Endothelial cell of umbilical vein (primary cell): Measurements from ENCODE around the gene RAB37. TPM values are rescaled to one million over a fixed set of nuclear protein-coding genes. Genes with fewer than 3 reads are reported as not detected.

ENCODE experiments used
- BruUV-seq: library from RNA; stranded (reverse); fragments of 400-500 nt; replicated peaks from 2 replicates; lab custom pipeline; 2021; lab: Mats Ljungman, UMichigan
- CTCF ChIA-PET: fragments of 300-600, 350-600 bp; sonication (Branson Sonifier 250); formaldehyde crosslinking; loops from one replicate; lab custom pipeline; 2021; ENCODE audit warnings: antibody characterized with exemption, inconsistent platforms; lab: Charles Lee
- POLR2A ChIA-PET: fragments of 300-600, 350-600 bp; sonication (Branson Sonifier 250); formaldehyde crosslinking; loops from one replicate; lab custom pipeline; 2021; ENCODE audit warnings: antibody characterized with exemption, inconsistent platforms; lab: Charles Lee
- DNase-seq: peaks from one replicate; pipeline ENCODE4 v3.0.0-alpha.2; 2011; ENCODE audit warnings: low read depth, low spot score
- FAIRE-seq: peaks from 2 replicates; lab custom pipeline; 2011; peaks lifted over from hg19 to GRCh38; lab: Jason Lieb, UNC
- H2AFZ ChIP-seq: 2 replicates; pipeline ENCODE4 v1.6.0; 2012; ENCODE audit warnings: low read depth, low read length, control low read depth, inconsistent platforms
- H3K27ac ChIP-seq: 2 replicates; pipeline ENCODE4 v1.5.1; 2011; ENCODE audit warnings: low read depth, mild to moderate bottlenecking, control low read depth, low read length, moderate library complexity; ENCODE audit not compliant: insufficient read depth
- H3K27me3 ChIP-seq, 2 experiments: 2 replicates each; pipeline versions ENCODE4 v1.6.0 to v1.6.1; 2011; ENCODE audit warnings: low read length in 2 of 2, mixed read lengths in 1 of 2; ENCODE audit not compliant: control insufficient read depth in 2 of 2, insufficient read depth in 2 of 2
- H3K36me3 ChIP-seq, 2 experiments: 2 replicates in 1 of 2; 3 replicates in 1 of 2; pipeline ENCODE4 v1.5.1; 2011; ENCODE audit warnings: low read length in 2 of 2, mild to moderate bottlenecking in 1 of 2, moderate library complexity in 1 of 2; ENCODE audit not compliant: control insufficient read depth in 2 of 2, insufficient read depth in 2 of 2; ENCODE audit errors: extremely low read depth in 1 of 2
- H3K4me1 ChIP-seq: 3 replicates; pipeline ENCODE4 v1.5.1; 2011; ENCODE audit warnings: mild to moderate bottlenecking, low read length; ENCODE audit not compliant: control insufficient read depth, insufficient read depth; ENCODE audit errors: extremely low read depth
- H3K4me2 ChIP-seq: 2 replicates; pipeline ENCODE4 v1.6.1; 2011; ENCODE audit warnings: low read length, control low read depth, mixed read lengths; ENCODE audit not compliant: insufficient read depth
- H3K4me3 ChIP-seq, 3 experiments: fragments of 200-600 bp in 1 of 3; sonication (generic), shearing (Covaris generic) in 1 of 3; replicated peaks in 1 of 3; 2 replicates each; pipeline ENCODE4 v1.5.1; 2011 to 2016; ENCODE audit warnings: control low read depth in 3 of 3, low read length in 3 of 3, mild to moderate bottlenecking in 2 of 3, inconsistent platforms in 1 of 3, low read depth in 1 of 3, moderate library complexity in 1 of 3; ENCODE audit not compliant: insufficient read depth in 1 of 3
- H3K79me2 ChIP-seq: 2 replicates; pipeline ENCODE4 v1.6.0; 2012; ENCODE audit warnings: low read length, inconsistent platforms; ENCODE audit not compliant: control insufficient read depth, insufficient read depth
- H3K9ac ChIP-seq: replicated peaks from 2 replicates; pipeline ENCODE3; 2011; ENCODE audit warnings: low read length, control low read depth; ENCODE audit not compliant: insufficient read depth; ENCODE audit errors: extremely low read depth
- H3K9me1 ChIP-seq: replicated peaks from 3 replicates; pipeline ENCODE4 v1.6.0; 2011; ENCODE audit warnings: mild to moderate bottlenecking, low read length; ENCODE audit not compliant: control insufficient read depth, insufficient read depth; ENCODE audit errors: extremely low read depth
- H3K9me3 ChIP-seq: replicated peaks from 2 replicates; pipeline ENCODE4 v1.5.1; 2012; ENCODE audit warnings: low read length, inconsistent platforms; ENCODE audit not compliant: control insufficient read depth, insufficient read depth
- H4K20me1 ChIP-seq: replicated peaks from 2 replicates; pipeline ENCODE3; 2011; ENCODE audit warnings: mild to moderate bottlenecking, low read length; ENCODE audit not compliant: control insufficient read depth, insufficient read depth; ENCODE audit errors: extremely low read depth
- EZH2 ChIP-seq: IDR thresholded peaks from 2 replicates; pipeline ENCODE4 v1.6.1; 2012; ENCODE audit warnings: borderline replicate concordance, low read depth, mild to moderate bottlenecking, moderate library complexity, low read length, inconsistent platforms; ENCODE audit not compliant: severe bottlenecking
- FOS ChIP-seq: IDR thresholded peaks from 2 replicates; pipeline ENCODE4 v1.6.1; 2011; ENCODE audit warnings: mild to moderate bottlenecking, low read length, moderate library complexity, borderline replicate concordance; ENCODE audit not compliant: insufficient read depth
- GATA2 ChIP-seq: IDR thresholded peaks from 2 replicates; pipeline ENCODE4 v1.7.0; 2011; ENCODE audit warnings: low read depth, mild to moderate bottlenecking, moderate library complexity, mixed read lengths, low read length; ENCODE audit not compliant: insufficient read length, insufficient read depth
- JUN ChIP-seq: IDR thresholded peaks from 2 replicates; pipeline ENCODE4 v1.6.1; 2011; ENCODE audit warnings: borderline replicate concordance, low read depth; ENCODE audit not compliant: insufficient read length, insufficient read depth
- MYC ChIP-seq: IDR thresholded peaks from one replicate; pipeline ENCODE4 v1.6.1; 2011; ENCODE audit warnings: mild to moderate bottlenecking, low read depth, low read length
- POLR2A ChIP-seq: IDR thresholded peaks from 2 replicates; pipeline ENCODE4 v1.6.1; 2012; ENCODE audit warnings: low read depth, mild to moderate bottlenecking, control low read depth, low read length
- POLR2AphosphoS5 ChIP-seq: IDR thresholded peaks from 2 replicates; pipeline ENCODE4 v1.6.1; 2012; ENCODE audit warnings: low read depth, mild to moderate bottlenecking, control low read depth, low read length, moderate library complexity; ENCODE audit not compliant: insufficient read depth
- dilution Hi-C: fragments of 300-500 bp; cut with MboI; formaldehyde crosslinking; loops from one replicate; pipeline ENCODE4 v1.15.0; 2019; ENCODE audit warnings: low sequenced_read_pairs; ENCODE audit not compliant: extremely low pct_ligation_motif_present
- intact Hi-C: fragments of 100-400 bp; cut with micrococcal nuclease; formaldehyde crosslinking; loops from one replicate; pipeline ENCODE4 v1.10.0; 2022
- polyA plus RNA-seq, 4 experiments: library from polyadenylated mRNA; depleted of rRNA in 3 of 4; stranded (reverse) in 3 of 4; unstranded in 1 of 4; fragments of >200 nt; gene quantifications; 2 replicates each; pipeline versions ENCODE4 v1.2.1 to v1.2.3, GENCODE V29; 2011 to 2012; ENCODE audit warnings: missing spikeins in 1 of 4
- total RNA-seq: library from RNA; stranded (reverse); gene quantifications from 2 replicates; pipeline ENCODE4 v1.2.3, GENCODE V29; 2021
- TF ChIP-seq, protein P1 (sequence below), 2 donors: IDR thresholded peaks; 1 replicate in 1 of 2; 2 replicates in 1 of 2; pipeline ENCODE4 v1.5.1; 2011; ENCODE audit warnings: low read length in 2 of 2, mild to moderate bottlenecking in 2 of 2, moderate library complexity in 2 of 2, control low read depth in 1 of 2, inconsistent platforms in 1 of 2, low read depth in 1 of 2; ENCODE audit not compliant: insufficient read depth in 1 of 2; ENCODE audit errors: extremely low read depth in 1 of 2
- TF ChIP-seq, protein P2 (sequence below): IDR thresholded peaks from 2 replicates; pipeline ENCODE4 v1.6.1; 2011; ENCODE audit not compliant: insufficient read depth, insufficient read length

RAB37 gene
- total and polyA plus RNA-seq, 2 donors (not counting 3 experiments of a cell fraction or from before 2014, with no cell fraction given) = 0.11 TPM; not detected in 1

DNA sequence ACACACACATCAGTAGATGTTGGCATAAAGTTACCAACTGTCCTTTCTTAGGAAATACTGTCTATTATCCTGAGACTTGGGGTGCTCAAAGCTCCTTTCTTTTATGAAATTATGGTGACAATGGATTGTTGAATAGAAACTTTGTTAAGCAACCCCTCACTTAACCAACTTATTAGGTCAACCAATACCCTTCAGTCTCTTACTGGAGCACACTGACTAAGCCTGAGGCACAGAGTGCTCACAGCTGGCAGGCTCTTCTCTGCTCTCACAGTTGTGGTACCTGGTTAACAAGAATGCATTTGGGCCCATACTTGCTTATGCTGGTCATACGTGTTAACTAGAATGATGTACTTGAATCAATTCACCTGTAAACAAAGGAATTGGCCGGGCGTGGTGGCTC is 49.2 kb upstream of the RAB37 start:
- H3K4me1 ChIP-seq = no peaks in the 10 kb centered on the region
- no peaks in the 10 kb centered on the region for H3K79me2 ChIP-seq
- H3K9me3 ChIP-seq = no peaks in the 10 kb centered on the region
- no peaks in the 10 kb centered on the region for H3K36me3 ChIP-seq
- H2AFZ ChIP-seq = no peak overlapping the region
- H3K4me2 ChIP-seq = no peak overlapping the region
- no peaks in the 10 kb centered on the region for H3K27me3 ChIP-seq
- no peak for FAIRE-seq
- dilution Hi-C loops (no loop called here), intact Hi-C loops (no loop called here)
- no peak for DNase-seq
- ChIA-PET POLR2A (no interaction called here), CTCF (no interaction called here)
- TF ChIP-seq EZH2 (no peak), POLR2AphosphoS5 (no peak), MYC (no peak)
- TF ChIP-seq, protein P1, sequence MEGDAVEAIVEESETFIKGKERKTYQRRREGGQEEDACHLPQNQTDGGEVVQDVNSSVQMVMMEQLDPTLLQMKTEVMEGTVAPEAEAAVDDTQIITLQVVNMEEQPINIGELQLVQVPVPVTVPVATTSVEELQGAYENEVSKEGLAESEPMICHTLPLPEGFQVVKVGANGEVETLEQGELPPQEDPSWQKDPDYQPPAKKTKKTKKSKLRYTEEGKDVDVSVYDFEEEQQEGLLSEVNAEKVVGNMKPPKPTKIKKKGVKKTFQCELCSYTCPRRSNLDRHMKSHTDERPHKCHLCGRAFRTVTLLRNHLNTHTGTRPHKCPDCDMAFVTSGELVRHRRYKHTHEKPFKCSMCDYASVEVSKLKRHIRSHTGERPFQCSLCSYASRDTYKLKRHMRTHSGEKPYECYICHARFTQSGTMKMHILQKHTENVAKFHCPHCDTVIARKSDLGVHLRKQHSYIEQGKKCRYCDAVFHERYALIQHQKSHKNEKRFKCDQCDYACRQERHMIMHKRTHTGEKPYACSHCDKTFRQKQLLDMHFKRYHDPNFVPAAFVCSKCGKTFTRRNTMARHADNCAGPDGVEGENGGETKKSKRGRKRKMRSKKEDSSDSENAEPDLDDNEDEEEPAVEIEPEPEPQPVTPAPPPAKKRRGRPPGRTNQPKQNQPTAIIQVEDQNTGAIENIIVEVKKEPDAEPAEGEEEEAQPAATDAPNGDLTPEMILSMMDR (IDR thresholded peaks at IDR 0.05; ENCODE audit: extremely low read depth in 1 of 2, insufficient read depth in 1 of 2, low read depth in 1 of 2, low read length in 2 of 2) = no peak
- H3K27ac ChIP-seq = no peak overlapping the region
- H4K20me1 ChIP-seq = no peaks in the 10 kb centered on the region
- no peak overlapping the region for H3K4me3 ChIP-seq
- BruUV-seq = no TSS peak
- no peaks in the 10 kb centered on the region for H3K9me1 ChIP-seq
- no peak overlapping the region for H3K9ac ChIP-seq

DNA sequence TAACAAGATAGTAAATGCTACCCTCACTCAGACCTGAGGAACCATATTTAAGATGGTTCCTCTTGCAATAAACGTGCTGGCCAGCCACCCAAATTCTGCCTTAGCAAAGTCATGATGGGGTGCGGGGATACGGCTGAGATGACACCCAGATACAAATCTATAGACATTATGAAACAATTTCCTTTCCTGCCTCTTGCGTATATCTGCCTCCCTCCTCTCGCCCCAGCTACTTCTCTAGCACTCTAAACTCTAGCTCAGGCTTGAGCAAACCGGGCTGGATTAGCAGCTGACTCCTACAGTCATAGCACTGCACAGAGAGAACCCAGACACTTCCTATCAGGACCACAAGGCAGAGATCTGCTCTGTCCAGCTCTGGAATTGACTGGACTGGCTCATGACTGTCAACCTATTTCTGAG is 46.6 kb upstream of the RAB37 start:
- intact Hi-C loops = no loop called here
- dilution Hi-C loops = no loop called here
- H3K27ac ChIP-seq = no peak overlapping the region
- FAIRE-seq = no peak
- H2AFZ ChIP-seq = no peak overlapping the region
- H3K4me1 ChIP-seq = no peaks in the 10 kb centered on the region
- H3K9me3 ChIP-seq = no peaks in the 10 kb centered on the region
- H3K4me2 ChIP-seq = no peak overlapping the region
- no peaks in the 10 kb centered on the region for H3K36me3 ChIP-seq
- CTCF ChIA-PET = no interaction called here
- no peaks in the 10 kb centered on the region for H4K20me1 ChIP-seq
- H3K27me3 ChIP-seq = no peaks in the 10 kb centered on the region
- H3K9ac ChIP-seq = no peak overlapping the region
- no TSS peak for BruUV-seq
- no peaks in the 10 kb centered on the region for H3K79me2 ChIP-seq
- POLR2A ChIA-PET = no interaction called here
- TF ChIP-seq GATA2 (no peak), MYC (no peak), POLR2AphosphoS5 (no peak), FOS (no peak), EZH2 (no peak), POLR2A (no peak), JUN (no peak)
- TF ChIP-seq, protein P1 (IDR thresholded peaks at IDR 0.05; ENCODE audit: extremely low read depth in 1 of 2, insufficient read depth in 1 of 2, low read depth in 1 of 2, low read length in 2 of 2) = no peak
- TF ChIP-seq, protein P2, sequence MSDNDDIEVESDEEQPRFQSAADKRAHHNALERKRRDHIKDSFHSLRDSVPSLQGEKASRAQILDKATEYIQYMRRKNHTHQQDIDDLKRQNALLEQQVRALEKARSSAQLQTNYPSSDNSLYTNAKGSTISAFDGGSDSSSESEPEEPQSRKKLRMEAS = no peak
- no peak overlapping the region for H3K4me3 ChIP-seq
- no peaks in the 10 kb centered on the region for H3K9me1 ChIP-seq
- no peak for DNase-seq
